MM.1S (cell line): ENCODE data around the gene VAV2.

Experiments
- DNase-seq: peaks from one replicate; pipeline ENCODE4 v3.0.0-alpha.2; 2015
- H2AFZ ChIP-seq: fragments of 300-600 bp; sonication (generic); 2 replicates; pipeline ENCODE4 v1.6.0; 2016; ENCODE audit warnings: antibody characterized with exemption, low read length
- H3F3A ChIP-seq: fragments of 300-600 bp; sonication (generic); 2 replicates; pipeline ENCODE4 v1.6.1; 2016; ENCODE audit warnings: mild to moderate bottlenecking, antibody characterized with exemption, low read length, moderate library complexity, mixed read lengths; ENCODE audit not compliant: insufficient read depth
- H3K27ac ChIP-seq: fragments of 300-600 bp; sonication (generic); 2 replicates; pipeline ENCODE4 v1.5.1; 2016; ENCODE audit warnings: mild to moderate bottlenecking, low read length
- H3K27me3 ChIP-seq: fragments of 300-600 bp; sonication (generic); replicated peaks from 2 replicates; pipeline ENCODE4 v1.6.0; 2016; ENCODE audit warnings: low read length; ENCODE audit not compliant: insufficient read depth
- H3K36me3 ChIP-seq: fragments of 300-600 bp; sonication (generic); replicated peaks from 2 replicates; pipeline ENCODE4 v1.6.1; 2016; ENCODE audit warnings: mild to moderate bottlenecking, low read length, mixed read lengths; ENCODE audit not compliant: insufficient read depth
- H3K4me1 ChIP-seq: fragments of 300-600 bp; sonication (generic); 2 replicates; pipeline ENCODE4 v1.6.1; 2016; ENCODE audit warnings: low read length, mixed read lengths
- H3K4me2 ChIP-seq: fragments of 300-600 bp; sonication (generic); 2 replicates; pipeline ENCODE4 v1.6.0; 2016; ENCODE audit warnings: low read depth, low read length
- H3K4me3 ChIP-seq: fragments of 300-600 bp; sonication (generic); 2 replicates; pipeline ENCODE4 v1.5.1; 2016; ENCODE audit warnings: low read length, mixed read lengths
- H3K79me2 ChIP-seq: fragments of 300-600 bp; sonication (generic); 2 replicates; pipeline ENCODE4 v1.6.1; 2016; ENCODE audit warnings: mixed run types, low read length, mixed read lengths
- H3K9ac ChIP-seq: fragments of 300-600 bp; sonication (generic); 2 replicates; pipeline ENCODE4 v1.6.1; 2016; ENCODE audit warnings: low read length, mixed read lengths
- H3K9me2 ChIP-seq: fragments of 300-600 bp; sonication (generic); replicated peaks from 2 replicates; pipeline ENCODE4 v1.6.1; 2016; ENCODE audit warnings: mild to moderate bottlenecking, low read length, mixed read lengths; ENCODE audit not compliant: insufficient read depth
- H3K9me3 ChIP-seq: fragments of 300-600 bp; sonication (generic); replicated peaks from 2 replicates; pipeline ENCODE4 v1.6.1; 2016; ENCODE audit warnings: mild to moderate bottlenecking, low read length, mixed read lengths; ENCODE audit not compliant: insufficient read depth
- H4K20me1 ChIP-seq: fragments of 300-600 bp; sonication (generic); 2 replicates; pipeline ENCODE4 v1.6.1; 2016; ENCODE audit warnings: mild to moderate bottlenecking, low read length, moderate library complexity, mixed read lengths; ENCODE audit not compliant: insufficient read depth
- CTCF ChIP-seq: fragments of 300-600 bp; sonication (generic); IDR thresholded peaks from 2 replicates; pipeline ENCODE4 v1.5.1; 2016; ENCODE audit warnings: antibody characterized with exemption, low read length, mixed read lengths
- EZH2 ChIP-seq: fragments of 300-600 bp; sonication (generic); optimal IDR thresholded peaks from 2 replicates; pipeline ENCODE3; 2017; ENCODE audit warnings: low read depth, mild to moderate bottlenecking, antibody characterized with exemption, low read length, mixed read lengths
- EZH2phosphoT487 ChIP-seq: fragments of 300-600 bp; sonication (generic); IDR thresholded peaks from 2 replicates; pipeline ENCODE4 v1.6.1; 2018; ENCODE audit warnings: antibody characterized with exemption, low read length

VAV2 gene

DNA sequence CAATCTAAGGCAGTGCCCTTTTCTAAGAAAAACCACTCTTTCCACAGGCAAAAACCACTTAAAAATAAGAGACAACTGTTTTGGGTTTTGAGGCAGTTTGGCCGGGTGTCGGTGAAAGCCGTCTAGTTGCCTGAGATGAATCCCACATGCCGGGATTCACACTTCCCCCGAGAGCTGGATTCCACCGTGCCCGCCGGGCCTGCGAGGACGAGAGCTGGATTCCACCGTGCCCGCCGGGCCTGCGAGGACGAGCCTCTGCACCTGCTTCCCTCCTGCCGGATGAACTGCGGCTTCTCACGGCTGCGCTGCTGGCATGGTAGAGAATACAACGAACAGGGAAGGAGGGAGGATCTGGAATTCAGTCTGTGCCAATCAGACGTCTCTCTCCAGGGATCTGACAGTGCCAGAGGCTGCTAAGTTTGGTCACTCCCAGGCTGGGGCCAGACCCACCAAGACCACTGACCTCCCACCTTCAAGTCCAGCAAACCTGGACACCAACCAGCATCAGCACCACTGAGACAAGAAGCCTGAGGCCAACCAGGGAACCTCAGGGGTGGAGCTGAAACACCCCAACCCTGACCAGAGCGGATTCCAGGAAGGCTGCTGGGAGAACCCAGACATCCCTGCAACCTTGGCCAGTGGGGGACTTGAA lies 23.0 kb downstream of the VAV2 start:
- Histone ChIP-seq H3F3A (no peaks in the 10 kb centered on the region), H3K36me3 (no peaks in the 10 kb centered on the region), H3K9ac (no peak overlapping the region), H3K9me2 (no peaks in the 10 kb centered on the region), H3K27ac (no peak overlapping the region), H3K9me3 (no peaks in the 10 kb centered on the region), H3K4me1 (no peaks in the 10 kb centered on the region), H3K27me3 (peaks cover 50% of the 10 kb centered on the region), H2AFZ (no peak overlapping the region), H3K4me3 (no peak overlapping the region), H4K20me1 (no peaks in the 10 kb centered on the region), H3K4me2 (no peak overlapping the region), H3K79me2 (no peaks in the 10 kb centered on the region)
- no peak for DNase-seq
- TF ChIP-seq EZH2 (no peak), EZH2phosphoT487 (no peak), CTCF (no peak)

GRCh38 chr9:133968428-133968827 lies 23.7 kb downstream of the VAV2 start:
- H3K36me3 ChIP-seq: no peaks in the 10 kb centered on the region
- peaks cover 52% of the 10 kb centered on the region for H3K27me3 ChIP-seq
- no peak overlapping the region for H2AFZ ChIP-seq
- H3K79me2 ChIP-seq: no peaks in the 10 kb centered on the region
- no peaks in the 10 kb centered on the region for H4K20me1 ChIP-seq
- H3K4me3 ChIP-seq: no peak overlapping the region
- H3K4me1 ChIP-seq: no peaks in the 10 kb centered on the region
- no peaks in the 10 kb centered on the region for H3K9me2 ChIP-seq
- H3K9ac ChIP-seq: no peak overlapping the region
- no peak overlapping the region for H3K27ac ChIP-seq
- no peak for DNase-seq
- no peaks in the 10 kb centered on the region for H3F3A ChIP-seq
- H3K9me3 ChIP-seq: no peaks in the 10 kb centered on the region
- H3K4me2 ChIP-seq: no peak overlapping the region
- no peak for TF ChIP-seq EZH2
- TF ChIP-seq EZH2phosphoT487: no peak
- no peak for TF ChIP-seq CTCF

GRCh38 chr9:133967024-133967741 lies 24.9 kb downstream of the VAV2 start:
- no peak overlapping the region for H3K9ac ChIP-seq
- TF ChIP-seq EZH2: no peak
- TF ChIP-seq EZH2phosphoT487: no peak
- TF ChIP-seq CTCF: no peak
- no peaks in the 10 kb centered on the region for H3K9me2 ChIP-seq
- no peaks in the 10 kb centered on the region for H3K9me3 ChIP-seq
- H2AFZ ChIP-seq: no peak overlapping the region
- H3K79me2 ChIP-seq: no peaks in the 10 kb centered on the region
- DNase-seq: no peak
- no peak overlapping the region for H3K4me3 ChIP-seq
- no peaks in the 10 kb centered on the region for H3K4me1 ChIP-seq
- H3F3A ChIP-seq: no peaks in the 10 kb centered on the region
- H4K20me1 ChIP-seq: no peaks in the 10 kb centered on the region
- H3K4me2 ChIP-seq: no peak overlapping the region
- H3K27me3 ChIP-seq: peaks cover 60% of the 10 kb centered on the region
- no peak overlapping the region for H3K27ac ChIP-seq
- no peaks in the 10 kb centered on the region for H3K36me3 ChIP-seq
